ENCODE results near the gene GALNT7. TPM values are rescaled to one million over a fixed set of nuclear protein-coding genes. Genes with fewer than 3 reads are reported as not detected.
A peak's percentile ranks its signal among the peaks of the same experiment; 100 is the strongest.

The GALNT7 gene
- total and polyA plus RNA-seq, 2 experiments from 2014 or later = 12.9 to 14.1 TPM

DNA sequence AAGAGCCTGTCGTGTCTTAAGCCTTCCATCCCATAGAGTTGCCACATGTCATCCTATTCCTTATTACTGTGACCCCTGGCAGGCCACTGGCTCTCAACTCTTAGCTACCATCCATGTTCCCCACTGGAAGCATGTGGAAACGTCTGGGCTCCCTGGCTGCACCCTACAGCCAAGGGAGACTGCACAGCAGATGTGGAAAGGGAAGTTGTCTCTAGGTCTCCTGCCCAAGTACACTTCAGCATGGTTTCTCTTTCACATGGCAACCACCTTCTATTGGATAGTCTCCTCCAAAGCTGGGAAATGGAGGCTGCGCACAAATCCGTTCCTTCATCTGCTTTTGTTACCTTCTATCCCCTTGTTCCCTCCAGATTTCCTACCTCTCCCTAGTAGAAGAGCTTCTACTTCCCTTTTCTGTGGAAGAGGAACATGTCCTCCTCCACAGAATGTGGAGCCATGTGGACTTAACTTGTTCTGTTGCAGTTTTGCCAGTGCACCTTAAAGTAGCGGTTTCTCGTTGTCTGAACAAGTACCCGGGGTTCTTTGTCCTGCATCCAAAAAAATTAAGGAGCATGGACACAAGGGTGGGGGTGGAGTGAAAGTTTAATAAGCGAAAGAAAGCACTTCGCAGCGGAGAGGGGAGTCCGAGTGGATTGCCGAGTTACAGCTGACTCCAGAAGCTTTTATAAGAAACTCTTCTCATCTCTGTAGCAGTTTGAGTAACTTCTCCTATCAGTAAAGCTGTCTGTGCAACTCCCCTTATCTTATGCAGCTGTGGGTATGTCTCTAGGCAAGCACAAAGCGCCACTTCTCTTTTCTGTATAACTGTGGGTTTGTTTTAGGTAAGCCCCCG is 113.0 kb downstream of the GALNT7 start:
- DNase-seq (ENCODE audit: low read depth in 1 of 2, low spot score in 1 of 2) = peak in 1 of 2 donors; percentile 21
- TF ChIP-seq, protein P1, sequence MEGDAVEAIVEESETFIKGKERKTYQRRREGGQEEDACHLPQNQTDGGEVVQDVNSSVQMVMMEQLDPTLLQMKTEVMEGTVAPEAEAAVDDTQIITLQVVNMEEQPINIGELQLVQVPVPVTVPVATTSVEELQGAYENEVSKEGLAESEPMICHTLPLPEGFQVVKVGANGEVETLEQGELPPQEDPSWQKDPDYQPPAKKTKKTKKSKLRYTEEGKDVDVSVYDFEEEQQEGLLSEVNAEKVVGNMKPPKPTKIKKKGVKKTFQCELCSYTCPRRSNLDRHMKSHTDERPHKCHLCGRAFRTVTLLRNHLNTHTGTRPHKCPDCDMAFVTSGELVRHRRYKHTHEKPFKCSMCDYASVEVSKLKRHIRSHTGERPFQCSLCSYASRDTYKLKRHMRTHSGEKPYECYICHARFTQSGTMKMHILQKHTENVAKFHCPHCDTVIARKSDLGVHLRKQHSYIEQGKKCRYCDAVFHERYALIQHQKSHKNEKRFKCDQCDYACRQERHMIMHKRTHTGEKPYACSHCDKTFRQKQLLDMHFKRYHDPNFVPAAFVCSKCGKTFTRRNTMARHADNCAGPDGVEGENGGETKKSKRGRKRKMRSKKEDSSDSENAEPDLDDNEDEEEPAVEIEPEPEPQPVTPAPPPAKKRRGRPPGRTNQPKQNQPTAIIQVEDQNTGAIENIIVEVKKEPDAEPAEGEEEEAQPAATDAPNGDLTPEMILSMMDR (IDR thresholded peaks at IDR 0.05; ENCODE audit: low read depth, low read length) = no peak
- H3K4me1 ChIP-seq (ENCODE audit: low read depth) = peaks cover 14% of the 10 kb centered on the region
- no peaks in the 10 kb centered on the region for H3K27me3 ChIP-seq
- H3K9me3 ChIP-seq (ENCODE audit: low read depth) = no peaks in the 10 kb centered on the region
- no peak overlapping the region for H3K4me3 ChIP-seq
- peak overlapping the region; percentile 81 for H3K27ac ChIP-seq
- H3K36me3 ChIP-seq = no peaks in the 10 kb centered on the region

DNA sequence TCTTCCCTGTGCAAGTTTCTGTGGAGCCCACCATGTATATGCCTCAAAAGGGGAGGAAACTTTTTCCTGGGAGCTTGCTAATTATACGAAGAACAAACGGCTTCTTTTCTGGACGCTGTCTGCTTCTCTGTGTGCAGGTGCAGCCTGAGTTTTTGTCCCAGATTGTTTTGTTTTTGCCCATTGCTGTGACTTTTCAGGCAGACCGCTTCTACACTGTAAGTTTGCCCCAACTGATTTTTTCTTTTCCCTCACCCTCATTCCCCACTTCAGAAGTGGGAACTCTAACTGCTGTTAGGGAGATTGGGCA is 113.6 kb downstream of the GALNT7 start:
- TF ChIP-seq, protein P1 (IDR thresholded peaks at IDR 0.05; ENCODE audit: low read depth, low read length) = no peak
- no peak for DNase-seq (ENCODE audit: low read depth in 1 of 2, low spot score in 1 of 2)
- no peaks in the 10 kb centered on the region for H3K36me3 ChIP-seq

DNA sequence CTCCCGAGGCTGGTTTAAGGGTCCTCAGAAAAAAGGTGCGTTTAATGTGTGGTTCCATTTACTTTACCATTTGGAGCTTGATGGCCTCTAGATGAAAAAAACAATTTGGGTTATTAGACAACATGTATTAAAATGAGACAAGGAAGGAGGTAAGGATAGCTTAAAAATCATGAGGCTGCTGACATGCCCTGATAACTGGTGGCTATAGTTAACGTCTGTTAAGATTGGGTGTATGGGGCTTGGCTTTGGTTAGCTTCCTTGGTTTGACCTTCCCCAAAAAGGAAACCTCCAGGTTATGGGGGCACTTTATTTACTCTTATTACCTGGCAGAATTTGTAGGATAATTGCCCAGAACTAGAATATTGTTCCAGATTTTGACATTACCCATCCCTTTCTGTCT is 114.0 kb downstream of the GALNT7 start:
- DNase-seq (ENCODE audit: low read depth in 1 of 2, low spot score in 1 of 2) = no peak
- peak overlapping the region; percentile 81 for H3K27ac ChIP-seq
- H3K27me3 ChIP-seq = no peaks in the 10 kb centered on the region
- H3K4me3 ChIP-seq = no peak overlapping the region
- H3K36me3 ChIP-seq = no peaks in the 10 kb centered on the region
- TF ChIP-seq, protein P1 (IDR thresholded peaks at IDR 0.05; ENCODE audit: low read depth, low read length) = no peak
- no peaks in the 10 kb centered on the region for H3K9me3 ChIP-seq (ENCODE audit: low read depth)
- H3K4me1 ChIP-seq (ENCODE audit: low read depth) = peaks cover 14% of the 10 kb centered on the region

More for the DNA sequence above, 113.6 kb downstream of the GALNT7 start:
- H3K4me1 ChIP-seq (ENCODE audit: low read depth) = peaks cover 14% of the 10 kb centered on the region
- H3K9me3 ChIP-seq (ENCODE audit: low read depth) = no peaks in the 10 kb centered on the region
- H3K4me3 ChIP-seq = no peak overlapping the region
- H3K27ac ChIP-seq = peak overlapping the region; percentile 81
- H3K27me3 ChIP-seq = no peaks in the 10 kb centered on the region

DNA sequence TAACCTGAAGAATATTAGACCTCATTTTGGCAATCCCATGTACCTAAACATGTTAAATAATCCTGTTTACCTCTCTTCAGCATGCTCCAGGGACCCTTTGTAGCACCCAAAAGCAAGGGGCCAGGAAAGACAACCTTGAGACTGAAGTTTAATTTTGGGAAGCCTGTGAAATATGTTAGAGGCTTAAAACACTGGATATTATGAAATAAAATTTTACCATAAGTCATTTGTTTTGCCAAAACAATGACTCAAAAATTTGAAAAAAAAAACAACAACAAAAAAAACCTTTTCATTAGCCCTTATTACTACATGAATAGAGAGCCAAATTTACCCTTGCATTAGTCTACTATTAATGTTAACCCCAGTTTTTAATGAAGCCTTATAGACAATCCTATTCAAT is 115.9 kb downstream of the GALNT7 start:
- H3K4me3 ChIP-seq = no peak overlapping the region

DNA sequence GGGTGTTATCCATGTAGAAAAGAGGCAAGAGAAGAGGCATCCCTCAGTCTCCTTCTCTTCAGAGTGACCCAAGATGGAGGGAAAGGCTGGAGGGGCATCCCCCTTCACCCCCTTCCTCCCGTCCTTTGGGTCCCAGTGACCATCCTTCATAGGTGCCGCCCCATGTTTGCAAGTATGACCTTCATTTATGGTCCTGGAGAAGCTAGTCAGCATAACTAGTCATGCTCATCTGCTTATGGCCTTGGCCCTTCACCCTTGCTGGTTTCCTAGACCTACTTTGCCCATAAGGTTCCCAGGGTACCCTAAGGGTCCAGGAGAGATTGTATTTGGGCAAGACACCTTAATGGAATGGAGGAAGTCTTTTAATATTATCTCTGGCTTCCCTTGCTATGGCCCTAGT is 118.9 kb downstream of the GALNT7 start:
- TF ChIP-seq, protein P1 (IDR thresholded peaks at IDR 0.05; ENCODE audit: low read depth, low read length) = no peak
- Histone ChIP-seq H3K27me3 (no peaks in the 10 kb centered on the region), H3K9me3 (ENCODE audit: low read depth) (no peaks in the 10 kb centered on the region), H3K27ac (no peak overlapping the region), H3K4me1 (ENCODE audit: low read depth) (peaks cover 23% of the 10 kb centered on the region), H3K4me3 (no peak overlapping the region), H3K36me3 (no peaks in the 10 kb centered on the region)
- DNase-seq (ENCODE audit: low read depth in 1 of 2, low spot score in 1 of 2) = no peak

More for the DNA sequence above, 115.9 kb downstream of the GALNT7 start:
- Histone ChIP-seq H3K4me1 (ENCODE audit: low read depth) (peaks cover 23% of the 10 kb centered on the region), H3K27ac (no peak overlapping the region), H3K36me3 (no peaks in the 10 kb centered on the region), H3K27me3 (no peaks in the 10 kb centered on the region), H3K9me3 (ENCODE audit: low read depth) (no peaks in the 10 kb centered on the region)
- TF ChIP-seq, protein P1 (IDR thresholded peaks at IDR 0.05; ENCODE audit: low read depth, low read length) = no peak
- no peak for DNase-seq (ENCODE audit: low read depth in 1 of 2, low spot score in 1 of 2)
